Measurements from ENCODE around the gene DNAJC24.

- TF ChIP-seq SIN3A (IDR thresholded peaks at IDR 0.05; ENCODE audit: borderline replicate concordance, insufficient read depth, low read length) (no peak), POLR2AphosphoS5 (IDR thresholded peaks at IDR 0.05; ENCODE audit: low read depth, low read length) (no peak), REST (IDR thresholded peaks at IDR 0.05; ENCODE audit: insufficient read depth in 1 of 2, low read depth in 2 of 2, low read length in 2 of 2) (no peak), TAF1 (IDR thresholded peaks at IDR 0.05; ENCODE audit: borderline replicate concordance, insufficient read depth, low read length) (no peak), FOXP2 (optimal IDR thresholded peaks at IDR 0.05; ENCODE audit: borderline replicate concordance, extremely low read depth, extremely low read length, insufficient read depth) (no peak)
Observed at GRCh38 chr11:31419138-31419537, 49.5 kb downstream of the DNAJC24 start.

Measured in PFSK-1 (cell line).